PC-9 (cell line): Measurements from ENCODE around the gene CAB39L. TPM values are rescaled to one million over a fixed set of nuclear protein-coding genes. Genes with fewer than 3 reads are reported as not detected.

ENCODE experiments used
- BruUV-seq: library from RNA; stranded (reverse); fragments of 400-500 nt; replicated peaks from 2 replicates; lab custom pipeline; 2021; lab: Mats Ljungman, UMichigan
- CTCF ChIA-PET: fragments of 300-600 bp; sonication (Branson Sonifier 250); formaldehyde crosslinking; loops from one replicate; lab custom pipeline; 2022; ENCODE audit warnings: antibody characterized with exemption; lab: Charles Lee
- POLR2A ChIA-PET: fragments of 300-600 bp; sonication (Branson Sonifier 250); formaldehyde crosslinking; loops from one replicate; lab custom pipeline; 2022; ENCODE audit warnings: antibody characterized with exemption; ENCODE audit not compliant: unreplicated experiment; lab: Charles Lee
- DNase-seq, 2 experiments: peaks; one replicate each; pipeline versions ENCODE4 v3.0.0 to v3.0.0-alpha.2; 2015 to 2022; ENCODE audit warnings: mixed read lengths in 1 of 2
- H2AFZ ChIP-seq: fragments of 200-600 bp; sonication (generic); 2 replicates; pipeline ENCODE4 v1.8.1; 2017; ENCODE audit warnings: antibody characterized with exemption
- H3F3A ChIP-seq: fragments of 200-600 bp; sonication (generic); 2 replicates; pipeline ENCODE4 v1.8.1; 2017; ENCODE audit warnings: antibody characterized with exemption, mild to moderate bottlenecking, low read depth; ENCODE audit not compliant: insufficient read depth
- H3K27ac ChIP-seq: fragments of 200-600 bp; sonication (generic); 2 replicates; pipeline ENCODE4 v1.6.1; 2016; ENCODE audit warnings: mixed run types
- H3K27me3 ChIP-seq: fragments of 200-600 bp; sonication (generic); 2 replicates; pipeline ENCODE4 v1.6.1; 2016; ENCODE audit warnings: low read depth, mixed run types; ENCODE audit not compliant: insufficient read depth
- H3K36me3 ChIP-seq: fragments of 200-600 bp; sonication (generic); 2 replicates; pipeline ENCODE4 v1.6.1; 2016; ENCODE audit warnings: low read depth, mixed run types
- H3K4me1 ChIP-seq: fragments of 200-600 bp; sonication (generic); replicated peaks from 2 replicates; pipeline ENCODE4 v1.6.1; 2016; ENCODE audit warnings: mixed run types; ENCODE audit not compliant: insufficient read depth
- H3K4me2 ChIP-seq: fragments of 200-600 bp; sonication (generic); 2 replicates; pipeline ENCODE4 v1.6.1; 2017; ENCODE audit warnings: mixed run types
- H3K4me3 ChIP-seq: fragments of 200-600 bp; sonication (generic); 2 replicates; pipeline ENCODE4 v1.6.1; 2016; ENCODE audit warnings: mixed run types
- H3K79me2 ChIP-seq: fragments of 200-600 bp; sonication (generic); 2 replicates; pipeline ENCODE4 v1.6.1; 2017; ENCODE audit warnings: low read depth, mixed run types
- H3K9me2 ChIP-seq: fragments of 200-600 bp; sonication (generic); 2 replicates; pipeline ENCODE4 v1.8.1; 2017; ENCODE audit warnings: mild to moderate bottlenecking; ENCODE audit not compliant: insufficient read depth
- H3K9me3 ChIP-seq: fragments of 200-600 bp; sonication (generic); 2 replicates; pipeline ENCODE4 v1.8.1; 2016; ENCODE audit warnings: low read depth; ENCODE audit not compliant: insufficient read depth
- H4K20me1 ChIP-seq: fragments of 200-600 bp; sonication (generic); 2 replicates; pipeline ENCODE4 v1.8.1; 2017; ENCODE audit not compliant: insufficient read depth
- EZH2 ChIP-seq: fragments of 200-600 bp; sonication (generic); IDR thresholded peaks from 2 replicates; pipeline ENCODE4 v1.8.0; 2017; ENCODE audit warnings: antibody characterized with exemption, low read depth
- intact Hi-C: fragments of 100-400 bp; cut with micrococcal nuclease; formaldehyde crosslinking; loops from one replicate; pipeline ENCODE4 v1.10.0; 2022; ENCODE audit not compliant: unreplicated experiment
- total RNA-seq: library from RNA; stranded (reverse); gene quantifications from 2 replicates; pipeline ENCODE4 v1.2.3, GENCODE V29; 2021
- TF ChIP-seq, protein P1 (sequence below): fragments of 200-600 bp; sonication (generic); conservative IDR thresholded peaks from 2 replicates; pipeline ENCODE4 v1.6.1; 2017; ENCODE audit warnings: mixed run types, antibody characterized with exemption, mild to moderate bottlenecking, moderate library complexity

The CAB39L gene
- total RNA-seq, 1 experiment from 2014 or later: 10.7 TPM

GRCh38 chr13:49457221-49457620 is 13.4 kb upstream of the CAB39L start:
- H3K4me2 ChIP-seq: no peak overlapping the region
- H3K9me3 ChIP-seq: no peaks in the 10 kb centered on the region; the same call in 1 of the 2 replicates
- no peaks in the 10 kb centered on the region for H3K9me2 ChIP-seq
- H3K36me3 ChIP-seq: 0 out of 2 replicates have a peak, but pooled peaks cover 4% of the 10 kb centered on the region
- no peaks in the 10 kb centered on the region for H3K79me2 ChIP-seq
- no peaks in the 10 kb centered on the region for H3K4me1 ChIP-seq
- BruUV-seq: no TSS peak
- H3K27me3 ChIP-seq: no peaks in the 10 kb centered on the region
- H4K20me1 ChIP-seq: no peaks in the 10 kb centered on the region
- CTCF ChIA-PET: no interaction called here
- no peak overlapping the region for H3K4me3 ChIP-seq
- no peaks in the 10 kb centered on the region for H3F3A ChIP-seq
- TF ChIP-seq, protein P1, sequence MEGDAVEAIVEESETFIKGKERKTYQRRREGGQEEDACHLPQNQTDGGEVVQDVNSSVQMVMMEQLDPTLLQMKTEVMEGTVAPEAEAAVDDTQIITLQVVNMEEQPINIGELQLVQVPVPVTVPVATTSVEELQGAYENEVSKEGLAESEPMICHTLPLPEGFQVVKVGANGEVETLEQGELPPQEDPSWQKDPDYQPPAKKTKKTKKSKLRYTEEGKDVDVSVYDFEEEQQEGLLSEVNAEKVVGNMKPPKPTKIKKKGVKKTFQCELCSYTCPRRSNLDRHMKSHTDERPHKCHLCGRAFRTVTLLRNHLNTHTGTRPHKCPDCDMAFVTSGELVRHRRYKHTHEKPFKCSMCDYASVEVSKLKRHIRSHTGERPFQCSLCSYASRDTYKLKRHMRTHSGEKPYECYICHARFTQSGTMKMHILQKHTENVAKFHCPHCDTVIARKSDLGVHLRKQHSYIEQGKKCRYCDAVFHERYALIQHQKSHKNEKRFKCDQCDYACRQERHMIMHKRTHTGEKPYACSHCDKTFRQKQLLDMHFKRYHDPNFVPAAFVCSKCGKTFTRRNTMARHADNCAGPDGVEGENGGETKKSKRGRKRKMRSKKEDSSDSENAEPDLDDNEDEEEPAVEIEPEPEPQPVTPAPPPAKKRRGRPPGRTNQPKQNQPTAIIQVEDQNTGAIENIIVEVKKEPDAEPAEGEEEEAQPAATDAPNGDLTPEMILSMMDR: no peak
- no peak for TF ChIP-seq EZH2
- no peak overlapping the region for H3K27ac ChIP-seq
- POLR2A ChIA-PET: no interaction called here
- intact Hi-C loops: no loop called here
- DNase-seq: no peak
- no peak overlapping the region for H2AFZ ChIP-seq

DNA sequence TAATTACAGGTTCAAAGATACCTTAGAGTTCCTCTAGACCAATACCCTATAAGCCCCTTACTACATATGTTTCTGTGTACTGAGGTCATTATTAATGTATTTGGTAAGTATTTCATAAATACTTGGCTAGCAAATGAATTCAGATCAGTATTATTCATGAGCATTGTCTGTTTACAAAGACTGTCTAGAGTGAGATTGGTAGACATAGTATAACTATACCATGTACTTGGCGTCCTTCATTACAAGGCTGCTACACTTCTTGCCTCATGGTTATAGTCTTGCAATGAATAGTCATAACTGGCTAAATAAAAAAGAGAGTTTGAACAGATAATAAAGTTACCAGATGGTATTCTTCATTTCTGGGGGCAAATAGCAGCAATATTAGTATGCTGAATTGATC is 12.3 kb upstream of the CAB39L start:
- Histone ChIP-seq H3K36me3 (0 out of 2 replicates have a peak, but pooled peaks cover 4% of the 10 kb centered on the region), H3F3A (no peaks in the 10 kb centered on the region), H4K20me1 (no peaks in the 10 kb centered on the region), H3K27ac (no peak overlapping the region), H2AFZ (no peak overlapping the region), H3K79me2 (no peaks in the 10 kb centered on the region), H3K9me3 (no peaks in the 10 kb centered on the region; the same call in 1 of the 2 replicates), H3K4me3 (no peak overlapping the region), H3K4me1 (no peaks in the 10 kb centered on the region), H3K27me3 (no peaks in the 10 kb centered on the region), H3K4me2 (no peak overlapping the region), H3K9me2 (no peaks in the 10 kb centered on the region)
- CTCF ChIA-PET: no interaction called here
- no peak for DNase-seq
- TF ChIP-seq, protein P1: no peak
- no peak for TF ChIP-seq EZH2
- intact Hi-C loops: no loop called here
- POLR2A ChIA-PET: no interaction called here
- no TSS peak for BruUV-seq

DNA sequence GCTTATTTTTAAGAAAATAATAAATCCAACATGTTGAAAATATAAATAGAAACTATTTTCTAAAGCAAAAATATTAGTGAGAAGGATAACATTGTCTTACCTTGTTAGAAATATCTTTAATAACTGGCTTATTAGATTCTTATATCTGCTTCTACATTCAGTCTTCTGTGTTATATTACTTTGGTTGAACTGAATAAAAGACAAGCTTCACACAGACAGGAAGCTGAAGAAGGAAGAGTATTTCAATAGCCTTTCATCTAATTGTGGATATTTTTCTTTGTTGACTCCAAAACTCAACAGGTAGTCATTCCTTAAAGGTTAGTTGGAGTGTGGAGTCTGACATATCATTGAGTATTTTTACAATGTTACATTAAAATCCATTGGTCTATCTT is 11.1 kb upstream of the CAB39L start:
- TF ChIP-seq, protein P1: no peak
- TF ChIP-seq EZH2: no peak
- POLR2A ChIA-PET: no interaction called here
- CTCF ChIA-PET: no interaction called here
- H3K36me3 ChIP-seq: 0 out of 2 replicates have a peak, but pooled peaks cover 4% of the 10 kb centered on the region
- H3K4me3 ChIP-seq: no peak overlapping the region
- H3K9me2 ChIP-seq: no peaks in the 10 kb centered on the region
- no peaks in the 10 kb centered on the region for H4K20me1 ChIP-seq
- H2AFZ ChIP-seq: no peak overlapping the region
- no peaks in the 10 kb centered on the region for H3K9me3 ChIP-seq
- H3K27ac ChIP-seq: no peak overlapping the region
- H3K4me1 ChIP-seq: no peaks in the 10 kb centered on the region
- H3K79me2 ChIP-seq: no peaks in the 10 kb centered on the region
- H3K27me3 ChIP-seq: no peaks in the 10 kb centered on the region
- H3K4me2 ChIP-seq: no peak overlapping the region
- no peaks in the 10 kb centered on the region for H3F3A ChIP-seq
- intact Hi-C loops: no loop called here
- BruUV-seq: no TSS peak
- no peak for DNase-seq
